HG02870 (cell line): Measurements from ENCODE around the gene PPME1.

Source experiments
- ATAC-seq: cut with Tn5 transposase; IDR thresholded peaks from one replicate; pipeline ENCODE4 v1.9.1; 2021; ENCODE audit warnings: mild to moderate bottlenecking, moderate library complexity; ENCODE audit not compliant: unreplicated experiment

The PPME1 gene

DNA sequence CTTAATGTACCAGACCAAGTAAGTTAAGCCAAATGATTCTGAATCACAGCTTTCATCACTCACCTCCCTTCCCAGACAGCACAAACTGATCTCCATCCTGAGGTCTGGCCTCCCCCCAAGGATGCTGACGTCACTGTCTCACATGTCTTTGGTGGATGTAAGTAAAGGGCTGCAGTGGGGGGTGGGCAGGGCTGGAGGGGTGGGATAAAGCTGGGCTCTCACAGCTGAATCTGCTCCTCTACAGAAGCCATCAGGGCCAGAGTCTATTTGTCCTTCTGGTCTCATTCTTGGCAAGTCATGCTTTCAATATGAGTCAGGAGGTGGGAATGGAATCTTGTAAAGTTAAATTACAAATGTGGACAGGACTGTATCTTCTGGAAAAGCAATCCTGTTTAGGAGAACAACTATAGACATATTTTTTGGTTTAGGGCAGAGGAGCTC lies 107.7 kb downstream of the PPME1 start:
- ATAC-seq, result no peak

DNA sequence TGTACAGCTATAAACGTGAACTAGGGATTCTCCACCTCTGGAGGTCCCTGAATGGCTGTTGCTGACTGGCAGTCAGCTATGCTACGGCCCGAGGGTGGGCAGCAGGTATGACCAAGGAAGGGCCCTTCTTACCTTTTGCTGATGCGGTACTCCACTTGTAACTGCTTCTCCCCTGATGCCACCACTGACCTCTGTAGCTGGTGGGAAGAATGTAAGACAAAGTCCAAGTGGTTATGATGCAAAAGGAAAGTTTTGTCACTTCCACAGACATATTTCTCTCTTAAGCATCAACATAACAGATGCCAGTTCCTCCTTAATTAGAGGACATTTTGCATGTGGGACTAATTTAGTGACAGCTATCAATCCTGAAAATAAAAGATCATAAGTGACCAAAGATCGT lies 108.2 kb downstream of the PPME1 start:
- no peak for ATAC-seq

DNA sequence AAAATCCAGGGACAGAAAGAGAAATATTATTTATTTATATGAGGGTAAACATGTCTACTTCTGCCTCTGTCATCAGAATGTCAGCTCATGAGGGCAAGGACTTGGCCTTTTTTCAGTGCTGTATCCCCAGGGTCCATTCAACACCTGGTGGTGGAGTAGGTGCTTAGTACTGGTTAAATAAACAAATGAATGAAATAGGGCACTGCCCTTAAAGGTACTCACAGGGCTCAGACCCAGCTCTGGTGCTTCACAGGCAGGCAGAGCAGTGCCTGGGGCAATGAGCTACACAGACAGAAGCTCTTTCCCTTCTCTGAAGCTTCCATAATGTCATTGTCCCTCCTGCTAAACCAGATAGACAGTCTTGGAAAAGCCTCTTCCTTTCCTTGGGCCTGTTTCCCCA lies 109.4 kb downstream of the PPME1 start:
- no peak for ATAC-seq

DNA sequence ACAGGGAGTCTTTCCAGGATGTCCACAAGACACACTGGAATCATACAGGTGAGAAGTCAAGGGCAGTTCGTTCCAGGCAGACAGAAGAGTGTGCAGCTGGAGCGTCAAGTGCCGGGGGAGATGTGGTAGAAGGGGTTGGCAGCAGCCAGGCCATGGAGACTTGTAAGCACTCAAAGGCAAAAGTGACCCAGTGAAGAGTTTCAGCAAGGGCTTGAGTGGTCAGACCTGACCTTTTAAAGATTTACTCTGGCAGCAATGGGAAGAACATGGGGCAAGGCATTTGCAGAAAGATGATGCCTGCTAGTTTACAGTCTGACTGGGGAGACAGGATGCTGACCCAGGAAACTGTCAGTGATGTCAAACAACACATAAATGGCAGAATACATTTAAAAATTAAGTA lies 111.3 kb downstream of the PPME1 start:
- ATAC-seq, result no peak

DNA sequence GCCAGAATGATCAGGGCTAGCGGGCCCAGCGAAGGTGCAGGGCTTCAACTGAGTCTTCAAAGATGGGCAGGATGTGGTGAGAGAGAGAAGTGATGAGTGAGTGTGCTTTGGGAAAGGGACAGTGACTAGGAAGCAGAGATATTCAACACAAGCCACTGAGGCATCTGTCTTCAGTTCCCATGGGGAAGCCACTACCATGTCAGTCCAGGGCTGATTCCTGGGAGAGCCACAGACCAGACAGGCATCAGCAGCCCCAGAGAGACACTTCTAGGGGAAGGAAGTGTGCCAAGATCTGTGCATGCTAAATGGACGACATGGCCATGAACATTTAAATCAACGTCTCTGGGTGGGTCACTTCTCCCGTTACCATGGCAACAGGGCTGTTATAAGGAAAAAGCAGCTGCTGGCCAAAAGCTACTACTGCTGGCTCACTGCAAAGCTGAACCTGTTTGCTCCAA lies 111.9 kb downstream of the PPME1 start:
- ATAC-seq, result no peak

DNA sequence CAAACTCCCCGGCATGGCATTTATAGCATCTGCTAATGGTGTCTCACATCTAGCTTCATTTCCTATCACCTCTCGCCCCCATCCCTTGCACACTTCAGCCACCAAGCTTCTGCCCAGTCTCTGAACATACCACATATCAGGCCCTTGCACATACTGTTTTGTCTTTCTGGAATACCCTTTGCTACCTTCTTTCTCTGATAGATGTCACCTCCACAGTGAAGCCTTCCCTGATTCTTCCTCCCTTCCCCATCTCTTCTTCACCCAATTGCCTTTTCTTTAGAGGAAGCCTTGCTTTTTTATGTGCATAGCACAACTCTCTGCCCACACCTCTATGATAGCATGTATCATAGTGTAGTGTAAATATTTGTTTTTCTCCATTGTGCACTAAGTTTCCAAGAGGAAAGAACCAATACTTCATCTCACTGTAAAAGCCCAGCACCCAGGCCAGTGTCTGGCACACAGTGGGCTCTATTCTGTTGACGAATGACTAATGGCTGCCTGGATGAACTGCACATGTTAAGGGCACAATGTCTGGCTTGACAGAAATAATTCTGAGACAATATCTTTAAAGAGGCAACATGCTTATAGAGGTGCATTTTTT lies 112.6 kb downstream of the PPME1 start:
- no peak for ATAC-seq

DNA sequence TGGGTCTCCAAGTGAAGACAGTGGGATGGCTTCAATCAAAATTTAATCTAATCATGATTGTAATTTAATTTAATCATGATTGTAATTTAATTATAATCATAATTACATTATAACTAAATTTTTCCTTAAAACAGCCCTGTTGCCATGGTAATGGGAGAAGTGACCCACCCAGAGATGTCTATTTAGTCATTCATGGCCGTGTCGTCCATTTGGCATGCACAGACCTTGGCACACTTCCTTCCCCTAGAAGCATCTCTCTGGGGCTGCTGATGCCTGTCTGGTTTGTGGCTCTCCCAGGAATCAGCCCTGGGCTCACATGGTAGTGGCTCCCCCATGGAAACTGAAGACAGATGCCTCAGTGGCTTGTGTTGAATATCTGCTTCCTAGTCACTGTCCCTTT lies 113.4 kb downstream of the PPME1 start:
- ATAC-seq, result no peak

DNA sequence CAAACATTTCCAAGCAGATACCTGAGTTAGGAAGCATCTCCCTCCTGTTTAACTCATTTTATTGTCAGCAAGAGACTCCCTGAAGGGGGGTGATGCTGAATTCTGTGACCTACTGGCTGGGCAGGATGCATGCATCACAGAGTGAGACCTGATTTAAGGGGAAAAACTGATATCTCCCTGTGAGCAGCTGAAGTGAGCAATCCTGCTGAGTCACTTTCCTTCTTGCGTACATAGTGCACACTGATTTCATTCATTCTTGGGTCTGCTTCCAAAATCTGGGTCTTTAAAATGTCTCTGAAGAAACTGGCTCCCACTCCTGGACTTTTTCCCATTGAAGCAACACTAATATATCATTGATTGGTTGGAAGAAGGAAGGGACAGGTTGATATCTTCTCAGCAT lies 117.1 kb downstream of the PPME1 start:
- ATAC-seq, result no peak

DNA sequence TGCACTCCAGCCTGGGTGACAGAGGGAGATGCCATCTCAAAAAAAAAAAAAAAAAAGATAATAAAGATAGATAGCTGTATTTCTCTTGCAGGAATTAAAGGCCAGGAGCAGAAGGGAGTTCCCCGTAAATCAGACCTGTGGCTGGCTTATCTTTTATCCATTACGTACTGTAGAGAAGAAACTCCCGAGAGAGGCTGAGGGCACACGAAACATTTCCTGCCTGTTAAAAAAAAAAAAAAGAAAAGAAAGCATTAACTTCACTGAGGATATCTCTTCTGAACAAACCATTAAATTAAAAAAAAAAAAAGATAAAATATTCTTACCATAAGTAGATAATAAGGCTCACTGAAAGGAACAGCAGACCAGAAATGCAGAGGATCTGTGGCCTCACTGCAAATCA lies 117.8 kb downstream of the PPME1 start:
- ATAC-seq, result no peak

DNA sequence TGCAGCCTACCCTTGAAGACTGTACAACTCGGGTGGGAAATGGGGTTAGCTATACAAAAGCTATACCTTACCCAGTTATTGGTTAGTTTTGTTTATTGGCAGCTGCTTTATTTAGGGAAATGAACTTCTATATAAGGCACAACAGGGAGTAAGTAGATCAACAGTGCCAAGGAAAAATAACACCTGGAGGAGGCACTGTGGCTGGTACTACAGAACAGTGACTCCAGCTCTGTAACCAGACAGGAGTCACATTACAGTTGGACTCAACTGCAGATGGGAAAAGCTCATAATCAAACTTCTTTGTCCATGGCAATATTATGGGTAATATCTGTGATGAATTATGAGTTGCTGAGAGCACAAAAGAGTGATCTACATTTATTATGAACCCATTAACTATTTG lies 126.4 kb downstream of the PPME1 start:
- ATAC-seq, result no peak

DNA sequence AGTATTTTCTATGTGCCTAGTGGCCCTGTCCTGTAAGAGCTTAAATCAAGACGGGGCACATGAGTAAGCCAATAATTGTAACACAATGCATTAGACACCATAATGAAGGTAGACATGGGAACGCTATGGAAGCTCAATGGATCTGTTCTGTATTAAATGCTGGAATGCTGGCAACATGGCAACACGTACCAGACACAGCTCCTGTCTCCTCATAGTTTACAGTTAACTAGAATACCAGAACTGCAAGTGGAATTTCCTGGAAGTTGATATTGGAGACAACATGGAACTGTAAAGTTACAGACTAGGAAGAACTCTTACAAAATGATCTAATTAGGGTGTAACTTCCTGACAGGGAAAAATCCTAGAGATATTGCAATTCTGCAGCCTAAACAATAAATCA lies 127.9 kb downstream of the PPME1 start:
- no peak for ATAC-seq
